Dedifferentiated amniotic fluid mesenchymal stem cell (primary cell): Measurements from ENCODE around the gene AHRR.

Source experiments
- DNase-seq: peaks from one replicate; pipeline ENCODE4 v3.0.0-alpha.2; 2016; ENCODE audit errors: extremely low spot score

AHRR gene

DNA sequence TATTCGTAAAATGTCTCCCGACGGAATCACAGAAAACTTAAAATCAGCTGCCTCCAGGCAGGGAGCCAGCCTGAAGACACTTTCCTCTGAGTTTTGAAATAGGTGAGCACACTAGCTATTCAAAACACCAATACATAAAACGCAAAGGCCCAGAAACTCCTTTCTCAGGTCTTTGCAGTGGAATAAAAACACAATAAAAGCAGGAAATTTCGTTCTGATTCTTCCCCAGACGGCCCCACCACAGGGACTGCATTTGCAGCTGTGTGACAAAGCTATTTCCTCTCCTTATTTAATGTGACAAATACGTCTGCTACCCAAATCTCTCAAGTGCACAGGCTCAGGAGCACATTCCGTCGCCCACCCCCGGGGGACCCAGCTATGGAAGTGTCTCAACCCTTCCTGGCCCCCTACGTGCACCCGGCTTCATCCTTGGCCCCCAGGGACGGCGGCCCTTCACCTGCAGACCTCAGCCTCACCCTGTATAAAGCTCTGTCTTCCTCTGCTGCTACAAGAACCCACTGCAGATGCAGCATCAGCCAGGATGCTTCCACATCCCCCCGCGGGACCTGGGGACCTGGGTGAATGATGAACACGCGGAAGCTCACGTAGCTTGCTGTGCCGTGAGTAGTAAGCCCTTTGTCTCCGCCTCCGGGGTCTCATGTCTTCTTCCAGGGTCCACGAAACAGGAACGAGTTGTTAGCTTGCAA, 24.9 kb downstream of the AHRR start:
- DNase-seq, result no peak

DNA sequence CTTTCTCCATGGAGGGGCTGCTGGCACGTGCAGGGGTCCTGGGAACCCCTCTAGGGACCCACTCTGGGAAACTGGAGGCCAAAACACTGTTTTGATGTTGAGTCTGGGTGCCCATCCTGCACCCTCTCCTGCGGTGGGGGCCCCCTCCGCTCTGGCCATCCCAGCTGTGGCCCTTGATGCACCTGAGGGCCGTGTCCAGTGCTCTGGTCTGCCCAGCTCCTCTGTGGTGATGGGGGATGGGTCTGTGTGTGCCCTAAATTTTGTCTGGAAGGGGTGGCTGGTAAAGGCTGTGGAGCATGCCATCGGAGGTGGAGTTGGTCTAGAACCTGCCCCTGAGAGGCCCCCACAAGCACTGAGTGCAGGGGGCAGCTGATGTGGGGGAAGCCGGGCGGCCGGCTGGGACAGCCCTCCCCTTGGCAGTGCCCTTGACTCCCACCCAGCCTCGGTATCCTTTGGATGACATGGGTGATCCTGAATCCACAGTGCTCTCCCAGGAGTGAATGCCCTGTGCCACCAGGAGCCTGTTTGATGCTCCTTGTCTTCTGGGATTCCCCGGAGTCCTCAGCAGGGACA, 26.3 kb downstream of the AHRR start:
- no peak for DNase-seq

DNA sequence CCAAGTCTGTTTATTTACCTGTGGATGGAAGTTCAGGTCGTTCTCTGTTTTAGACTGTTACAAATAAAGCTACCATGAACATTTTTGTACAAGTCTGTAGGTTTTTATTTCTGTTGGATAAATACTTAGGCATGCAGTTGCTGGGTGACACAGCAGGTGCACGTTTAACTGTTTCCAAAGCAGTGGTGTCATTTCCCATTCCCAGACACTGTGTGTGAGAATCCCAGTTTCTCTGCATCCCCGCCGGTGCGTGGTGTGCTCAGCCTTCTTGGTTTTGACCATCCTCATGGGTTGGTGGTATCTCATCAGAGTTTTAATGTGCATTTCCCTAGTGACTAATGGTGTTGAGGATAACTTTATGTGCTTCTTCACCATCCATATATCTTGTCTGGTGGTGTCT, 27.2 kb downstream of the AHRR start:
- no peak for DNase-seq

DNA sequence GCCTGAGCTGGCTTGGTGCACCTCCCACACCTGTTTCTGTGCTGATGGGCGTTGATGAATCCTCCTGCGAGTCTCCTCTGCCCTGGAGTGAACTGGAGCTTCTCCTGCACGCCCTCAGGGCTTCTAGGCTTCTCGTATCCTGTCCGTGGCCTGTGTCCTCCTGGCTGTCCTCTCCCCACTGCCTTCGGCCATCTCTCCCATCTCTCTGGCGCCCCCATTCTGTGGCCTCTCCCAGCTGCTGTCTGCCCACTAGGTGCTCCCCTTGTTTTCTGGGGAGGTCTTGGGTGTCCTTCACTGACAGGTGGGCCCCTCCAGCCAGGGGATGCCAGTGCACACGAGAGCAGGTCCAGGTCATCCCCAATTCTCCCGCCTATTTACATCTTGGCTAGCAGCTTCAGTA, 28.8 kb downstream of the AHRR start:
- DNase-seq, result no peak

DNA sequence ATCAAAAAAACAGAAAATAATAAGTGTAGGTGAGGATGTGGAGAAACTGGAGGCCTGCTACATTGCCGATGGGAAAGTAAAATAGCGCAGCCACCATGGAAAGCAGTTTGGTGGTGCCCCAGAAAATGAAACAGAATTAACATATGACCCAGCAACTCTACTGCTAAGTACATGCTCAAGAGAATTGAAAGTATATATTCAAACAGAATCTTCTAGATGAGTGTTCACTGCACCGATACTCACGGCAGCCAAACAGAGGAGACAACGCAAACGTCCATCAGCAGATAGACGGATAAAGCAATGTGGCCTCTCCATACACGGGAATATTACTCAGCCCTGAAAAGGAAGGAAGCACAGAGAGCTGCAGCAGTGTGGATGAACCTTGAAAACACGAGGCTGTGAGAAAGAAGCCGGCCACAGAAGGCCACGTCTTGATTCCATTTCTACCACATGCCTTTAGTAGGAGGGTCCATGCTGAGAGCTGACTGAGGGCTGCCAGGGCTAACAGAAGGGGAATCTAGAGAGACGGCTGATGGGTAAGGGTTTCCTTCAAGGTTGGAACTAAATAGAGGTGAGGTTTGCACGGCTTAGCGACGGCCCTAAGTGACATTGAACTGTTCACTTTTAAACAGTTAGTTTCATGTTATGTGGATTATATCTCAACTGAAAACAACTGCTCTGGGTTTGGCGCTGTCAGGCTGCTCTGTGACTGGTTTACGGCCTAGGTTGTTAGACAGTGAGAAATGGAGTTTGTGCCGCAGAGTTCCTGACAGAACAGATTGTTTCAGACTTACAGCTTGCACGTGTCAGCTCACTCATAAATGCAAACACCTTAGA, 29.8 kb downstream of the AHRR start:
- no peak for DNase-seq

DNA sequence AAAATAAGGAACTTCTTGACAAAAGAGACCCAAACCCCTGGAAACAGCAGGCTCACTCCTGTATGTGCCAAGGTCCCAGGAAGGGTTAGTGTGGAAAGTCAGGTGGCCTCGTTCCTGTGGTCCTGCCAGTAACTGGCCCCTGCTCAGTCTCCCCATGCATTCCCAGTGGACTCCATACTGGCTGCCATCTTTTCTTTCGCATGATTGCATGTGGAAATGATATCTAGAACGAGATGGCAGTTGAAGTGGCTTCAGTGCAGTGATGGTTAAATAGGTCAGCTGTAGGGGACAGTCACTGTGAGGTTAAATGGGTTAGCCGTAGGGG, 30.4 kb downstream of the AHRR start:
- no peak for DNase-seq

DNA sequence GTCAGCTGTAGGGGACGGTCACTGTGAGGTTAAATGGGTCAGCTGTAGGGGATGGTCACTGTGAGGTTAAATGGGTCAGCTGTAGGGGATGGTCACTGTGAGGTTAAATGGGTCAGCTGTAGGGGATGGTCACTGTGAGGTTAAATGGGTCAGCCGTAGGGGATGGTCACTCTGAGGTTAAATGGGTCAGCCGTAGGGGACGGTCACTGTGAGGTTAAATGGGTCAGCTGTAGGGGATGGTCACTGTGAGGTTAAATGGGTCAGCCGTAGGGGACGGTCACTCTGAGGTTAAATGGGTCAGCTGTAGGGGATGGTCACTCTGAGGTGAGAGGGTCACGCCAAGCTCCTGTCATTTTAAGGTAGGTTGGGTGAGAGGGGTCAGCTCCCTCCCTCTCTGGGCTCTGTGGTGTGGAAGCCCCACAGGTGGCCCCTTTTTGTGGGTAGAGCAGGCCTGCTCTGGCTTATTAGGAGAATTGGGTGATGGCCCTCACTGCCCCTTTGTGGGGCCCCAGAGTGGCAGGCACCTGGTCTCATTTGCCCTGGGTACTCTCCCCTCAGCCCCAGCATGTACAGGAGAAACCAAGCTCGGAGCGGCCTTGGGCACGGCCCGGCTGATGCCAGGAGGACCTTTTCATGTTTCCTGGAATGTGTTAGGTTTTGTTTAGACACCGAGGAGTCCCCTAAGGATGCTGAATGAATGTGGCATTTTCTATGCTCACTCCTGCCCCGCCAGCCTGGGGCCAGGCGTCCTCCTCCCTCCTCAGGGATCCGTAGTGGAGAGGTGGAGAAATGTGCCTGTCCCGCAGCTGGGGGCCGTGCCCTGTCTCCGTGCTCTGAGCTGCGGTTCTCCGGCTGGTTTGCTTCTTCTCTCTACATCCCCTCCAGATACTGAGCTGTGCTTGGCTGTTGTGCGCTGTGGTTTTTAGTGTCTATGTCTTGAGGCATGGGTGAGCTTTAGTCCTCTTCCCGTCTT, 31.4 kb downstream of the AHRR start:
- DNase-seq, result no peak

DNA sequence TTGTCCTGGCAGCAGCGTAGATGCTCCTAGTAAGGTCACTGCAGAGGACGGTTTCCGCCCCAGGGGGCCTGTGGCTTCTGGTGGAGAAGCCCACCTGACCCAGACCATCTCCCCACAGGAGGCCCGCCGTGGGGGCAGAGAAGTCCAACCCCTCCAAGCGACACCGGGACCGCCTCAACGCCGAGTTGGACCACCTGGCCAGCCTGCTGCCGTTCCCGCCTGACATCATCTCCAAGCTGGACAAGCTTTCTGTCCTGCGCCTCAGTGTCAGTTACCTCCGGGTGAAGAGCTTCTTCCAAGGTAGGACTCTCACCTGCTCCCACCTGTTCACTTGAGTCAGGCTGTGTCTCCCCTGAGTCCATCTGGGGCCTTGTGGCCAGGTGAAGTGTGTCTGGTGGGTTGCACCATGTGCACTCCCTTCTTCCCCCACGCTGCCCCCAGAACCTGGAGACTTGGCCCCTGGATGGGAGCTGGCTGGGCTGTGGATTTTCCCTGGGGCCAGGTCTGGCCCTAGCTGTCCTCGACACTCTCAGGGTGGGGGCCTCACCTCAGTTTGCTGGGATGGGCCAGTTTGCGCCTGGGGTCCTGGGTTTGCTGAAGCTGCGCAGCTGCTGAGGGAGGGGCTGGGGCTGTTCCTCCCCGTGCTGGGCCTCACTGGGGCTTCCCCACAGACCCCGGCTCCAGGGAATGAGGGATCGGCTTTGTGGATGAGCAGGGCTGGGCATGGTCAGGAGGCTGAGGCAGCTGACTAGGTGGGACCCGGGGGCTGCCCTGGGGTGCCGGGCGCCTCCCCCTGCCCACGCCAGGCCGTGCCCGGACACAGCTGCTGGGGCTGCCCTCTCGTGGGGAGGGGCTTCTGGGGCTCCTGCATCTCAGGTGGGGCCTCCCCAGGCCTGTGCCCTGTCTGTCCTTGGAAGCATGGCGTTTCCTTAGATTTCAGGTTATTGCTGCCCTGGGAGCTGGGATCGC, 32.4 kb downstream of the AHRR start:
- no peak for DNase-seq

DNA sequence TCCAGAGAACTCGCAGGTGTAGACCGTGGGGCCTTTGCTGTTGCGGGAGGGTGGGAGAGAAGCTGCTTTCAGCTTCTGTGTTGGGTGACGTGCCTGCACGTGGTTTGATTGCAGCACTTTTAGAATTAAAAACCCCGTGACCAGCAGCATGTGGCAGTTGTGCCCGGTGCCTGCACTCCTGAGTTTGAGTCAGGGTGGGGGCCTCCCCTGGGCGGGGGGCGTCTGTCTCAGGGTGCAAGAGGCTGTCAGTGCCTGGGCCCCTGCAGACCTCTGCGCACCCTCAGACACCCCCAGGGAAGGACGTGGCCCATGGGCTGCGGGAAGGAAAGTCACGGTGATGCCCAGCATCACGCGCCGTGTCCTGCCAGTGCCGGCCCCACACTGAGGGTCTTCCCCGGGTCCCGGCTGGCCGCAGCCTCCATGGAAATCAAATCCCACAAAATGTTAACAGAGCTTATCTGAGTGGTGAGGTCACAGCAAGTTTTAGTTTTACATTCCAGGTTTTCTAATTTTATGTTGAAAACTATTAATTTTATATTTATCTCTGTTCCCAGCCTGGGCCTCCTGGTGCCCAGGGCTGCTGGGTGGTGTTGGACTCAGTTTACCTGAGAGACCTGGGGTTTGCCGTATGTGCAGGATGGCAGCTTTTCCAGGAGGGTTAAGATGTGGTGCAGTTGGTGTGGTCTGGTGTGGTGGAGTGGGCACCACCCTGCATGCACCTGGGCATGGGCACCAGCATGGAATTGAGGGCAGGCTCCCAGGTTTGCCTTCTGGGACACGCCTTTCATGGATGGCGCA, 33.3 kb downstream of the AHRR start:
- DNase-seq, result no peak

DNA sequence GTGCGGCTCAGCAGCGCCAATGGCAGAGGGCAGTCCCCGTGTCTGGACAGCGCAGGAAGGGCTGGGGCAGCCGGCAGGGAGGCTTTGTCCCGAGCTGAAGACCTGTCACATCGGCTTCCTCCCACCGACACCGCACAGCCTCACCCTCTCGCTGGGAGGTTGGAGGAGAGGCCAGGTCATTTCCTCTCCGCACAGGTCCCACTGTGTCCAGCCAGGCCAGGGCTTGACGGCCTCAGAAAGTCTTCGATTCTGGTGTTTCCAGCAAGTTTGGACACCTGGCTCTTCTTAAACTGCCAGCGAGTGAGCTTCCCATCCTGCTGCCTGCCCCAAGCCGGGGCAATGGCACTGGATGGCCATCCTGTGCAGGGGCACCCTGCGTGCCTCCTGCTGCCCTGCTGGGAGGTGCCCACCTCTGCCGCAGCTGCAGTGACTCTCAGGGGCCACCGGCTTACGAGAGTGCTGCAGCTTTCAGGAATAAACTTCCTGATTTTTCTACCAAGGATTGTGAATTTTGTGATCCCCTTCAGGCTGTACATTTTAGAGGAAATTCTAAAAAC, 33.9 kb downstream of the AHRR start:
- no peak for DNase-seq

DNA sequence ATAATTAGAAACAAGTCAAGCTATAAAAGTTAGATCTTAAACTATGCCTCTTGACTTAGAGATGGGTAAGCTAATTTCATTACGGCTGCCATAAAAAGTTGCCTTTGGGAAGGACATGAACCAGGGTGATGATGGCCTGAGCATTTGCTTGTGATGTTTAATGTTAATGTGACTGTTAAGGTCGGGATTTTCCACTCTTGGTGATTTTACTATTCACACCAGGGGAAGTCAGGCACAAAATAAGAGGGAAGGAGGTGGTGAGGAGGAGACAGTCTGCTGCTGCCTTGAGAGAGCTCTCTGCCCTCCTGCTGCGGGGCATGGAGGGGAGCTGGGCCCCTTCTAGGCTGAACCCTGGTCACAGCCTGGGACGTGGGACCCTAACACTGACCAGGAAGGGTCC, 34.4 kb downstream of the AHRR start:
- DNase-seq, result no peak

DNA sequence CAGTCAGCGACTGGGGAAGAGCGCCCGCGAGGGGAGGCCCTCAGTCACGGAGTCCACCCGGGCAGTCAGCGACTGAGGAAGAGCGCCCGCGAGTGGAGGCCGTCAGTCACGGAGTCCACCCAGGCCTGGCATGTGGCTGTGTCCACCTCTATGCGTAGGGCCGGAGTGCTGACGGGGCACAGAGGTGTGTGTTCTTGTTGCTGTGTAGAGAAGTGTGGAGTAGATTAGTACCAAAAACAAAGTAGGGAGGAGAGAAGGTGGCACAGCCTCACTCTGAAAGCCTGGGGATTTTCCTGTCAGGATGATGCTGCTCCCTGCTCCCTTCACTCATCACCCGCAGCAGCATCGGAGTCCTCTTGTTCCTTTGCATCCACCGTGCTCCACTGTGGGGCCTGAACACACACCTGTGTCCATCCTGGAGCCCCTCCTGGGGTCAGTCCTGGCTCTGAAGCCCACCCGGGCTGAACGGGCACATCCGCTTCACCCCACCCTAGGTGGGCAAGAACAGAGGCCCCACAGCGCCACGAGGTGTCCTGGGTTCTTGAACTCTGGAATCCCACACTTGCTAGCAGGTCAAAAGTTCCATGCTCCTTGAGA, 37.9 kb downstream of the AHRR start:
- DNase-seq, result no peak

DNA sequence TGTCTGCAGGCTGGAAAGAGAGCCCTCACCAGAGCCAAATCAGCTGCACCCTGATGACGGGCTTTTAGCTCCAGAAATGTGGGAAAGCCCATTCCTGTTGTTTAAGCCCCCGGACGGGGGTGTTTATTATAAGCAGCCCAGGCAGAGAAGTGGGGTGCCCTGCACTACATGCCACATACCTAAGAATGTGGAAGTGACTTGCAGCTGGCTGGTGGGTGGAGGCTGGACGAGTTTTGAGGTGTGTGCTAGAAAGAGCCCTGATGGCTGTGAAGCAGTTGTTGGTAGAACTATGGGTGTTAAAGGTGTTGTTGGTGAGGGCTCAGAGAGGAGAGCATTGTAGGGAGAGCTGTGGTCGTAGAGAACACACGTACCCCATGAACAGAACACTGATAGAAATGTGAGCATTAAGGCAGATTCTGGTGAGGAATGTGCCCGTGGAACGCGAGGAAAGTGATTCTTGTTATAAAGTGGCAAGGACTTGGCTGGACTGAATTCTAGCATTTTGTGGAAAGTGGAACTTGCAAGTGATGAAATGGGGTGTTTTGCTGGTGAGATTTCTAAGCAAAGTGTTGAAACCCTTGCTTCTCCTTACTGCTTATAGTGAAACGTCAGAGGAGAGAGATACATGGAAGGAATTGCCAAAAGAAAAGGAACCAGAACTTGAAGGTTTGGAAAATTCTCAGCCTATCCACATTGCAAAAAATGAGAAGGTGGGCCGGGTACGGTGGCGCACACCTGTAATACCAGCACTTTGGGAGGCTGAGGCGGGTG, 38.9 kb downstream of the AHRR start:
- no peak for DNase-seq

DNA sequence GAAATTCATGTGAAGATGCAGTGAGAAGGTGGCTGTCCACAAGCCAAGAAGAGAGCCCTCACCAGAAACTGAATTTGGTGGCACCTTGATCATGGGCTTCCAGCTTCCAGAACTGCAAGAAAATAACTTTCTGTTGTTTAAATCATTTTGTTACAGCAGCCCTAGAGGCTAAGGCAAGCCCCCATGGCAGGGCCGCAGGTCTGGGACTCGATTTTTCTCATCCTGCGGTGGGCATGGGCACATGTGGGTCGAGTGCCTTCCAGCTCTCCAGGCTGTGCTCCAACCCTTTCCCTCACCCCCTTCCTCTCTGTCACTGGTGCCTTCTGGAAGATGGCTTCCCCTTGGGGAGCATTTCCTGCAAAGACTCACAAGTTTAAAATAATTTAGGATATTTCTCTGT, 40.7 kb downstream of the AHRR start:
- no peak for DNase-seq

DNA sequence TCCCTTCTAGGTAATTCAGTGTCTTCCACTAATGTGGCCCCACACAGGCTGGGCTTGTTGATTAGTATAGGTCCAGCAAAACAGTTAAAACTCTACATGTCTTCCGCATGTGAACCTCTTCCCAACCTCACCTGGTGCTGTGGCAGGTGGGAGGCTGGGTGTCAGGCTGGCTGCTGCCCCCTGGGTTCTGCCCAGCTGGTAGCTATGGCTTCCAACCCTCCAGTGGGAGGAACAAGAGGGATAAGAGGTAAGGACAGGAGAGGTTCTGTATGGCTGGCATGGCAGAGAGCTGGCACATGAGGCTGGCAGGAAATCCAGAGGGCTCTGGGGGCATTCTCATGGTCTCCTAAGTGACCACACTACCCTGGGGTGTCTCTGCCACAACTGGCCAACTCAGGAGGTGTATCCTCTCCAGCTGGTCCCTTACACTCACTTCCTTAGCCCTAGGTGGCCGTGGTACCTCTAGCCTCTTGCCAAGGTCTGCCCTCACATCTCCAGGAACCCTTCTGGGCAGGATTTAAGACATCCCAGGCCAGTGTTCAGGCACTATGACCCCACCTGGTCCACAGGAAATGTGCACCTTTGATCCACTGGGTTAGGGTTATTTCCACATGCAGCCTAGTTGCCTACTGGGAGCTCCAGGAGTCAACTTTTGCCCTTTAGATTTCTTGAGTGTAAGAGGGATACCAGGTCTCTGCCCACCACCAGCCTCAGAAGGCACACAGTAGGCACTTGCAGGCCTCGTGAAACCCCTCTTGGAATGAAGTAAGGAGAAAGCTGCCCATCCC, 41.7 kb downstream of the AHRR start:
- no peak for DNase-seq

DNA sequence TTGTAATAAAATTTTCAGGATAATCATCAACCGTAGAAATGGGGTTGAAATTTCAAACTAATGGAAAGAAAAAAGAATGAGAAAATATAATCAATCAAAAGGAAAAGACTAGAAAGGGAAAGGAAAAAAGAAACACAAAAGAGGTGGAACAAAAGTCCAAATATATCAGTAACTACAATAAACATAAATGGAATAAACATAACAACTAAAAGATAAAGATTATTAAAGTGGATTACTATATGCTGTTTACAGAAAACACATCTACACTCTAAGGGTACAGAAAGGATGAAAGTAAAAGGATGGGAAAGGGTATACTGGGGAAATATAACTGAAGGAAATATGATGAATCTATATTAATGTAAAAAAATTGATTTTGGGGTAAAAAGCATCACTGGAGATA, 43.0 kb downstream of the AHRR start:
- no peak for DNase-seq

DNA sequence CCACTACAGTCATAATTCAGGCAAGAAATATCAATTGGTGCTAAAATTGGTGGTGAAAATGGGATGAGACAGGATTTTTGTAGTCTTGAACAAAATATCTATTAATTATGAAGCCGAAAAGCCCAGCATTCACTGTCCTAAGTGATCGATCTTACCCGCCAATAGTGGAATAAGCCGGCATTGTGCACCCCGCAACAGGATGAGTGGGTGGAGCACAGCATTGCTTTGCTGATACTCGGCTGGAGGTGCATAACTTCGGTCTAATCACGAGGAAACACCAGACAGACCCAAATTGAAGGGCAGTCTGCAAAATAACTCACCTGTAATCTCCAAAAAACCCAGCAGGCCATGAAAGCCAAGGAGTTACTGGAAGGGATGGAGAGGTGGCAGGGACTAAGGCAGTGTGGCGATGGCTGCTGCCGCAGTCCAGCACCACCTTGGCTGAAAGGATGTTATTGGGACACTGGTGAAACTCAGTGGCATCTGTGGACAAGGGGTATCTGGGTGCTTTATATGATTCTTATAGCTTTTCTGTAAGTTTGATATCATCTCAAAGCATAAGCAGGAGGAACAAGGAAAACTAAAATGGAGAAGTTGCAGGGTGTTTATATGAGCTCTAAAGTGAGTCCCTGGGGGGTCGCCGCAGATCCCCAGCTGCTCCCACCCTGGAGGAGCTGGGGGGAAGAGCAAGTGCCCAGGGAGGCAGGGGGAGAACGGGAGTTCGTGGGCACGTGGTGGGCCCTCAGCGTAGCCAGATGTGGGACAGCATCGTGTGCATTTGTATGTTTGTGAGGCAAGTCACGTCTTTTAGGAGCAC, 45.2 kb downstream of the AHRR start:
- no peak for DNase-seq
